ENCODE measurements around the gene ANO2.

DNA sequence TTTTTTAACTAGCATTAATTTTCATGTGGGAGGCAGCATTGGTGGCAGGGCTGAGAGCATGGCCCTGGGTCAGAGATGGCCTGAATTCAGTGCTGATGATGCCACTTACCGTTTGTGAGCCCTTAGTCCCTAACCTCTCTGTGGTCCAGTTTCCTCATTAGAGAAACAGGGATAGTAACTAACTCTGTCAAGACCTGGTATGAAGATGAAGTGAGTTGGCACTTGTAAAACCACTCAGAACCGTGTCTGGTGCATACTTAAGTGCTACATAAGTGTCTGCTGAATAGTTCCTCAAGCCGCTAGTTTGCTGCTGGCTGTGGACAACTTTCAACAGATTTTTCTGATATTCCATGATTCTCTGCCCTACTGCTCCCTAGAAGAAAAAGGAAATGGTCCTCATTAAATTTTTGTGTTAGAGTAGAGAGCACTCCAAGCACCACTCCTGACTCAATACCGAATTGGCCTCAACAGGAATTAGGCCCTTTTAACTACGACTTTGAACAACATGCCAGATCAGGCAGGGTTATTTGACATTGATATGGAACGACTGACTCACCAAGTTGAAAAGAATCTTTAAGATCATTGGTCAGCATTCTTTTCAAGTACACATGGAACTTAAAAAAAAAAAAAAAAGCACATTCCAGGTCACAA lies 250.2 kb downstream of the ANO2 start:
- TF ChIP-seq, protein P1, sequence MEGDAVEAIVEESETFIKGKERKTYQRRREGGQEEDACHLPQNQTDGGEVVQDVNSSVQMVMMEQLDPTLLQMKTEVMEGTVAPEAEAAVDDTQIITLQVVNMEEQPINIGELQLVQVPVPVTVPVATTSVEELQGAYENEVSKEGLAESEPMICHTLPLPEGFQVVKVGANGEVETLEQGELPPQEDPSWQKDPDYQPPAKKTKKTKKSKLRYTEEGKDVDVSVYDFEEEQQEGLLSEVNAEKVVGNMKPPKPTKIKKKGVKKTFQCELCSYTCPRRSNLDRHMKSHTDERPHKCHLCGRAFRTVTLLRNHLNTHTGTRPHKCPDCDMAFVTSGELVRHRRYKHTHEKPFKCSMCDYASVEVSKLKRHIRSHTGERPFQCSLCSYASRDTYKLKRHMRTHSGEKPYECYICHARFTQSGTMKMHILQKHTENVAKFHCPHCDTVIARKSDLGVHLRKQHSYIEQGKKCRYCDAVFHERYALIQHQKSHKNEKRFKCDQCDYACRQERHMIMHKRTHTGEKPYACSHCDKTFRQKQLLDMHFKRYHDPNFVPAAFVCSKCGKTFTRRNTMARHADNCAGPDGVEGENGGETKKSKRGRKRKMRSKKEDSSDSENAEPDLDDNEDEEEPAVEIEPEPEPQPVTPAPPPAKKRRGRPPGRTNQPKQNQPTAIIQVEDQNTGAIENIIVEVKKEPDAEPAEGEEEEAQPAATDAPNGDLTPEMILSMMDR (conservative IDR thresholded peaks at IDR 0.05; ENCODE audit: low read depth, low read length) = no peak
- TF ChIP-seq EZH2 (IDR thresholded peaks at IDR 0.05; ENCODE audit: low read length, unreplicated experiment) = no peak
